ENCODE data around the gene OR13J1. TPM values are rescaled to one million over a fixed set of nuclear protein-coding genes. Genes with fewer than 3 reads are reported as not detected.
A peak's percentile ranks its signal among the peaks of the same experiment; 100 is the strongest.

Gene OR13J1
- total RNA-seq, 1 donor from 2014 or later: not detected

DNA sequence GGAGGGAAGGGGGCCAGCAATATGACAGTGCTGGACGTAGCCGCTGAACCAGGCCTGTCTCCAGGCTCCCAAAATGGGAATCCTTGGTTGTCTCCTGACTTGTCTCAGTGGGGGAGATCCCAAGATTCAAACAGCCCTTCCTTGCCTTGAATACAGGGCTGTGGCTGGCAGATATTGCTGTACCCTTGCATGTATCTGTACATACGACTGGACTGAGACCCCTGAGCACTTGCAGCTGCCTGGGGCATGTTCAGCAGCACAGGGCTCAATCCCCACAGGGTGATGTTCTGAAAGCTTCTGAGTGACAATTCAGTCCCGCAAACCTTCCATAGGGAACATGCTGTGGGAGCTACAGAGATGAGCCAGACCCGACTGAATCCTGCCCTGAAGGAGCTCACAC, 13.3 kb downstream of the OR13J1 start:
- H3K4me1 ChIP-seq: no peaks in the 10 kb centered on the region
- H3K9me3 ChIP-seq: no peaks in the 10 kb centered on the region
- no peak for DNase-seq
- H3K36me3 ChIP-seq: no peaks in the 10 kb centered on the region
- no peak for TF ChIP-seq CTCF (IDR thresholded peaks at IDR 0.05)
- no peak overlapping the region for H3K4me3 ChIP-seq
- no peak for ATAC-seq
- no peak overlapping the region for H3K27ac ChIP-seq
- no peaks in the 10 kb centered on the region for H3K27me3 ChIP-seq
- intact Hi-C loops (cut with DNase I): no loop called here

DNA sequence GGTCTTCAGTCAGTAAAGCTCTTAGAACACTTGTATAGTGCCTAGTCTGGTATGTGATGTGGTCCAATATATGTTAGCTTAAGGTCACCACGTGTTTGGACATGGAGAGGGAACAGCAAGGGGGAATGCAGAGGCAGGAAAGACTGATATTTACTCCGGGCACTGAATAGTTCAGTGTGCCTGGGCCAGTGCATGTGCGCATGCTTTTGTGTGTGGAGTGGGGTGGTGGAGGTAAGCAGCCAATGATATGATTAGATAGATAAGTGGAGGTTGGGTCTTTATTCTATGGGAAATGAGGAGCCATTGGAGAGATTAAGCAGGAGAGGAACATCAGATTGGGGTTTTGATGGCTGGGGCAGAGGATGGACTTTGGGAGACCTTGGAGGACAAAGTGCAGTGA, 14.0 kb downstream of the OR13J1 start:
- intact Hi-C loops (cut with DNase I): no loop called here
- no peaks in the 10 kb centered on the region for H3K27me3 ChIP-seq
- no peaks in the 10 kb centered on the region for H3K36me3 ChIP-seq
- H3K4me1 ChIP-seq: no peaks in the 10 kb centered on the region
- no peak for DNase-seq
- no peak for TF ChIP-seq CTCF (IDR thresholded peaks at IDR 0.05)
- no peak overlapping the region for H3K4me3 ChIP-seq
- H3K9me3 ChIP-seq: no peaks in the 10 kb centered on the region
- ATAC-seq: no peak
- H3K27ac ChIP-seq: no peak overlapping the region

DNA sequence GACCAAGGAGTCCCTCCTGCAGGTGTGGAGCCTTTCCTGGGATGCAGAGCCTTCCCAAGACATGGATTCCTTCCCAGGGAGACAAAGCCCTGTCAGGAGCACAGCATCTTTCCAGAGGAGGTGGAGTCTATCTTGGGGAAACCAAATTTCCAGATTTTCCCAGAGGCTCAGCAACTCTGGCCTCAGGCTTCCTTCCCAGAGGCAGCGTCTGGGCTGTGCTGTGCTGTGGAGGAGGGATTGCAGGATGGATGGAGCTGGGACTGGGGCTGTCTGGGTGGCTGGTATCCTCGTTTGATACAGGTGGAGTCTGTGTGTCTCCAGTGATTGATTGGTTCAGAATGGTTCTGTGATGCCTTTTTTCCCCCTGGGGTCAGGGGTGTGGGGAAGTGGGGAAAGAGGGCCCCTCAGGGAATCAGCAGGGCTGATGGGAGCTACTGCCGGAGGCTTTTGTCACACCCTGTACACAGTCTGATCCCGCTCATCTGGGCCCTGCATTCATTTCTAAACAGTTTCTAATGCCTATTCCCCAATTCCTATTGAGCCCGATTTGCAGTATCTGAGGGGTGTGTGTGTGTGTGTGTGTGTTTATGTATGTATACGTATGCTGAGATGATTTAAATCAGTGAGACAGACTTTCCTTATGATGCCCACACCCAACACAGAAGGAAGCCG, 16.0 kb downstream of the OR13J1 start:
- Histone ChIP-seq H3K9me3 (no peaks in the 10 kb centered on the region), H3K27ac (no peak overlapping the region), H3K4me1 (no peaks in the 10 kb centered on the region), H3K4me3 (no peak overlapping the region), H3K27me3 (no peaks in the 10 kb centered on the region), H3K36me3 (no peaks in the 10 kb centered on the region)
- no peak for DNase-seq
- no peak for TF ChIP-seq CTCF (IDR thresholded peaks at IDR 0.05)
- intact Hi-C loops (cut with DNase I): no loop called here
- no peak for ATAC-seq

- ATAC-seq (peak; percentile 23), DNase-seq (no peak)
- no peak overlapping the region for H3K27ac ChIP-seq
- no peaks in the 10 kb centered on the region for H3K27me3 ChIP-seq
- intact Hi-C loops (cut with DNase I): no loop called here
- no peaks in the 10 kb centered on the region for H3K36me3 ChIP-seq
- no peak for TF ChIP-seq CTCF (IDR thresholded peaks at IDR 0.05)
- no peaks in the 10 kb centered on the region for H3K4me1 ChIP-seq
- H3K4me3 ChIP-seq: no peak overlapping the region
- H3K9me3 ChIP-seq: no peaks in the 10 kb centered on the region
Measured at GRCh38 chr9:35852876-35853865, 17.0 kb downstream of the OR13J1 start.

DNA sequence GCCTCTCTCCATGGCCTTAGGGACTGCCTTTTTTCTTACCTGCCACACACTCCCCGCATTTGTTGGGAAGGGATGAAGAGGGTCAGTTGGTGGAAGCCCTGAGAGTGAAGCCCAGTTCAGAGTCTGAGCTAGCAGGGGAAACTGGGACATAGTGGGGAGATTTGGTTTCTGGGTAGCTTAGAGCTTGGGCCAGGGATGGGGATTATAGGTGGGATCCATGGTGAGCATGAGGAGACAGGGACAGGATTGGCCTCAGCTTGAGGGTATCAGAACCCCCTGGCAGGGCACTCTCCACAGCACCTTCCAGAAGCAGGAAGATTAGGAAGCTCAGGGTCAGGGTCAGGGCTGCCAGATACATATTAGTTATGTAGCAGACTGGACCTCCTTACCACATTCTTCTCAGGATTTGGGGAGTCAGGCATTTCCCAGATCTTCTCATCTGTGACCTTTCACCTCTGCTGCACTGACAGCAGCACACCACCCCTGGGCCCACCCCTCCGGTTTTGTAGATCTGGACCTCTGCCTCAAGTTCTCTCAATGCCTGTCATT, 17.9 kb downstream of the OR13J1 start:
- Histone ChIP-seq H3K4me3 (no peak overlapping the region), H3K27ac (no peak overlapping the region), H3K4me1 (no peaks in the 10 kb centered on the region), H3K9me3 (no peaks in the 10 kb centered on the region), H3K36me3 (no peaks in the 10 kb centered on the region), H3K27me3 (no peaks in the 10 kb centered on the region)
- ATAC-seq (no peak), DNase-seq (no peak)
- intact Hi-C loops (cut with DNase I): no loop called here
- TF ChIP-seq CTCF (IDR thresholded peaks at IDR 0.05): no peak
